ENCODE measurements around the gene RSPO3. TPM values are rescaled to one million over a fixed set of nuclear protein-coding genes. Genes with fewer than 3 reads are reported as not detected.
A peak's percentile ranks its signal among the peaks of the same experiment; 100 is the strongest.

RSPO3 gene
- total RNA-seq, 2 donors from 2014 or later: 1.6 to 7.3 TPM

GRCh38 chr6:127129251-127129650, 10.8 kb downstream of the RSPO3 start:
- ATAC-seq (no peak), DNase-seq (peak in 1 of 4 donors; percentile 4)
- no peaks in the 10 kb centered on the region for H3K9me3 ChIP-seq
- no peak overlapping the region for H3K27ac ChIP-seq
- no peak for TF ChIP-seq CTCF (IDR thresholded peaks at IDR 0.05)
- TF ChIP-seq POLR2A (IDR thresholded peaks at IDR 0.05): no peak
- H3K4me3 ChIP-seq: no peak overlapping the region
- H3K4me1 ChIP-seq: no peaks in the 10 kb centered on the region
- intact Hi-C loops (cut with DNase I): no loop called here
- no peaks in the 10 kb centered on the region for H3K36me3 ChIP-seq (replicated peaks in 1 of 2; ENCODE audit: insufficient read depth in 1 of 2, low read depth in 2 of 2)
- H3K27me3 ChIP-seq: no peaks in the 10 kb centered on the region
- 51 to 66% methylated on average over 4 of the region's 4 CpGs for WGBS, 2 donors

- Histone ChIP-seq H3K36me3 (replicated peaks in 1 of 2; ENCODE audit: insufficient read depth in 1 of 2, low read depth in 2 of 2) (no peaks in the 10 kb centered on the region), H3K4me1 (no peaks in the 10 kb centered on the region), H3K9me3 (no peaks in the 10 kb centered on the region), H3K27ac (no peak overlapping the region), H3K4me3 (no peak overlapping the region), H3K27me3 (no peaks in the 10 kb centered on the region)
- WGBS, 2 donors: 49 to 60% methylated on average over 3 of the region's 3 CpGs
- TF ChIP-seq POLR2A (IDR thresholded peaks at IDR 0.05) (no peak), CTCF (IDR thresholded peaks at IDR 0.05) (no peak)
- ATAC-seq: no peak
- intact Hi-C loops (cut with DNase I): no loop called here
- no peak for DNase-seq
Measured at GRCh38 chr6:127131275-127131674, 12.8 kb downstream of the RSPO3 start.

DNA sequence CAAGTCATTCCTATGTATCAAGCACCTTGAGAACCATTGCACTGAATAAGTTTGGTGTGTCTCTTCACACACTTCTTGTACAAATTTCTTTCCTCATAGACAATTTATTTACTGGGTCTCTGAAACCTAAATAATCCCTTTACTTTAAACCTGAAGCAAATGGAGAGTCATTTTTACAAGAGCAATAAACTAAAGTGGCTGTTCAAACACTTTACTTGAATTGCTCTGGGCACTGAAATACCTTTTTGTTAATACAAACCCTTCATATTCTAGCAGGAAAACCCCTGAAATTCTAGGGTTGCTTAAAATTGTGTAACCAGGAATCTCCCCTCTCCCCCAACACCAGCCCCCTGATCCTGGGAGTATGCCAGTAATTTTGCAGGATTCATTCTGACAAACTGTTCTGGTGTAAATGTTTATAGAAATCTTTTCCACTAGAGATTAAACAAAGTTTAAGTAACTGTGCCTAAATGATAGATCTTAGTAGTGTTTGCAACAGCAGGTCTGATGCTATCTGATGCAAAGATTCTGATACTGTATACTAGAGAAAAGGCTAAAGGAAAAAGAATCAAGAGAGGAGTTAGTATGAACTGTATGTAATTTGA, 13.4 kb downstream of the RSPO3 start:
- Histone ChIP-seq H3K9me3 (no peaks in the 10 kb centered on the region), H3K4me1 (no peaks in the 10 kb centered on the region), H3K27me3 (no peaks in the 10 kb centered on the region), H3K36me3 (replicated peaks in 1 of 2; ENCODE audit: insufficient read depth in 1 of 2, low read depth in 2 of 2) (no peaks in the 10 kb centered on the region), H3K27ac (no peak overlapping the region), H3K4me3 (no peak overlapping the region)
- no peak for DNase-seq
- TF ChIP-seq CTCF (IDR thresholded peaks at IDR 0.05): no peak
- TF ChIP-seq POLR2A (IDR thresholded peaks at IDR 0.05): no peak
- ATAC-seq: no peak
- intact Hi-C loops (cut with DNase I): no loop called here

GRCh38 chr6:127134136-127134535, 15.7 kb downstream of the RSPO3 start:
- intact Hi-C loops (cut with DNase I): no loop called here
- DNase-seq (no peak), ATAC-seq (no peak)
- Histone ChIP-seq H3K9me3 (no peaks in the 10 kb centered on the region), H3K4me1 (no peaks in the 10 kb centered on the region), H3K4me3 (no peak overlapping the region), H3K27ac (no peak overlapping the region), H3K36me3 (replicated peaks in 1 of 2; ENCODE audit: insufficient read depth in 1 of 2, low read depth in 2 of 2) (no peaks in the 10 kb centered on the region), H3K27me3 (no peaks in the 10 kb centered on the region)
- WGBS, 2 donors: 39 to 45% methylated on average over 1 of the region's 1 CpG
- TF ChIP-seq CTCF (IDR thresholded peaks at IDR 0.05): no peak
- TF ChIP-seq POLR2A (IDR thresholded peaks at IDR 0.05): no peak

DNA sequence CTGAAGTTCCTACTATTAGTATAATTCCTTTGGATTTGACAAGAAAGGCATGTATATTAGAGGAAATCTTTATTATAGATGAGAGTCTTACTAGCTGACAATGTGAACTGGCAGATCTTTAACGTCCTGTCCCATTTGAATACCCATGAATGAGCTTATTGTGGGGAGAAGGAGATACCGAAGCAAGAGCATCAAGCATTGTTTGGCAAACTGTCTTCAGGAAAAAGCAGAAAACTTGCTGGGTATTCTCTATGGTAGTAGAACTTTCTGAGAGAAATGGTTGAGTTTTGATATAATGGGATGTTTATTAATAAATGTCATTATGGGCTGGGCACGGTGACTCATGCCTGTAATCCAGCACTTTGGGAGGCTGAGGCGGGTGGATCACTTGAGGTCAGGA, 18.3 kb downstream of the RSPO3 start:
- H3K4me1 ChIP-seq: no peaks in the 10 kb centered on the region
- no peak for ATAC-seq
- intact Hi-C loops (cut with DNase I): no loop called here
- no peak overlapping the region for H3K27ac ChIP-seq
- H3K27me3 ChIP-seq: no peaks in the 10 kb centered on the region
- no peaks in the 10 kb centered on the region for H3K9me3 ChIP-seq
- no peak overlapping the region for H3K4me3 ChIP-seq
- 44 to 54% methylated on average over 4 of the region's 4 CpGs for WGBS, 2 donors
- H3K36me3 ChIP-seq (replicated peaks in 1 of 2; ENCODE audit: insufficient read depth in 1 of 2, low read depth in 2 of 2): no peaks in the 10 kb centered on the region
- TF ChIP-seq CTCF (IDR thresholded peaks at IDR 0.05) (no peak), POLR2A (IDR thresholded peaks at IDR 0.05) (no peak)
- no peak for DNase-seq
